Suprapubic skin (tissue), 4 donors: ENCODE measurements around the gene COL18A1. TPM values are rescaled to one million over a fixed set of nuclear protein-coding genes. Genes with fewer than 3 reads are reported as not detected.
"Not testable (repeated sequence)": the region's sequence is repeated elsewhere in the genome, so short reads cannot be mapped to it uniquely, and the experiment has no call there.

ENCODE experiments used
- DNase-seq, 2 donors: peaks; one replicate each; pipeline ENCODE4 v3.0.0-alpha.2; 2019; ENCODE audit warnings: low spot score in 2 of 2
- H3K27ac ChIP-seq: fragments of 200-600 bp; sonication (generic); one replicate; pipeline ENCODE4 v1.5.1; 2019
- H3K27me3 ChIP-seq: fragments of 200-600 bp; sonication (generic); one replicate; pipeline ENCODE4 v1.5.1; 2019
- H3K36me3 ChIP-seq: fragments of 200-600 bp; sonication (generic); one replicate; pipeline ENCODE4 v1.5.1; 2019
- H3K4me1 ChIP-seq: fragments of 200-600 bp; sonication (generic); one replicate; pipeline ENCODE4 v1.5.1; 2019
- H3K4me3 ChIP-seq: fragments of 200-600 bp; sonication (generic); one replicate; pipeline ENCODE4 v1.5.1; 2019; ENCODE audit warnings: mild to moderate bottlenecking
- H3K9me3 ChIP-seq: fragments of 200-600 bp; sonication (generic); one replicate; pipeline ENCODE4 v1.5.1; 2019
- CTCF ChIP-seq, 2 donors: fragments of 200-600 bp in 1 of 2; fragments of 450-650 bp in 1 of 2; sonication (generic) in 1 of 2; IDR thresholded peaks; one replicate each; pipeline ENCODE4 v1.5.1; 2016 to 2019; ENCODE audit warnings: antibody characterized with exemption in 2 of 2, mild to moderate bottlenecking in 1 of 2, moderate library complexity in 1 of 2
- EP300 ChIP-seq: sonication (generic); formaldehyde crosslinking; IDR thresholded peaks from one replicate; pipeline ENCODE4 v1.6.1; 2017; ENCODE audit warnings: antibody characterized with exemption
- POLR2A ChIP-seq, 2 donors: fragments of 450-650 bp; IDR thresholded peaks; one replicate each; pipeline ENCODE4 v1.6.1; 2017; ENCODE audit warnings: antibody characterized with exemption in 2 of 2, mild to moderate bottlenecking in 2 of 2, moderate library complexity in 2 of 2
- POLR2AphosphoS5 ChIP-seq, 3 donors: sonication (generic); formaldehyde crosslinking; IDR thresholded peaks; one replicate each; pipeline ENCODE4 v1.6.1; 2017; ENCODE audit warnings: antibody characterized with exemption in 3 of 3
- WGBS: methylation state at CpG from one replicate; pipeline ENCODE4 v1.1.5; 2018; 5-methylcytosine and 5-hydroxymethylcytosine counted together
- total RNA-seq, 4 donors: library from RNA; depleted of rRNA; stranded (reverse); fragments of >200 nt; gene quantifications; one replicate each; pipeline ENCODE4 v1.1.0, GENCODE V29; 2016

The COL18A1 gene
- total RNA-seq, 4 donors from 2014 or later: 71.9 to 157 (median 101) TPM

- peak; percentile 41 to 59 for DNase-seq
- Histone ChIP-seq H3K27ac (no peak overlapping the region), H3K36me3 (peaks cover 10% of the 10 kb centered on the region)
Observed at GRCh38 chr21:45525910-45526306, 120.9 kb downstream of the COL18A1 start.

GRCh38 chr21:45527151-45527999 lies 122.4 kb downstream of the COL18A1 start:
- H3K9me3 ChIP-seq, H3K27ac ChIP-seq, H3K4me1 ChIP-seq, H3K27me3 ChIP-seq, H3K4me3 ChIP-seq: not testable (repeated sequence)
- WGBS: 64% methylated on average over 14 of the region's 19 CpGs
- DNase-seq: peak; percentile 46 to 48
- H3K36me3 ChIP-seq: peaks cover 10% of the 10 kb centered on the region

More at GRCh38 chr21:45525910-45526306, 120.9 kb downstream of the COL18A1 start:
- Histone ChIP-seq H3K27me3 (no peaks in the 10 kb centered on the region), H3K9me3 (no peaks in the 10 kb centered on the region), H3K4me3 (no peak overlapping the region), H3K4me1 (no peaks in the 10 kb centered on the region)
- no peak for TF ChIP-seq POLR2A (IDR thresholded peaks at IDR 0.05)
- TF ChIP-seq POLR2AphosphoS5 (IDR thresholded peaks at IDR 0.05): no peak
- TF ChIP-seq CTCF (IDR thresholded peaks at IDR 0.05): no peak
- WGBS: 96% methylated on average over 9 of the region's 11 CpGs

GRCh38 chr21:45528028-45528705 lies 123.2 kb downstream of the COL18A1 start:
- Histone ChIP-seq H3K36me3 (peaks cover 10% of the 10 kb centered on the region), H3K4me3 (no peak overlapping the region), H3K27ac (no peak overlapping the region), H3K9me3 (no peaks in the 10 kb centered on the region), H3K4me1 (peaks cover 3% of the 10 kb centered on the region), H3K27me3 (no peaks in the 10 kb centered on the region)
- TF ChIP-seq CTCF (IDR thresholded peaks at IDR 0.05) (no peak), POLR2A (IDR thresholded peaks at IDR 0.05) (no peak), EP300 (no peak), POLR2AphosphoS5 (IDR thresholded peaks at IDR 0.05) (no peak)
- WGBS: 90% methylated on average over 17 of the region's 18 CpGs
- peak; percentile 46 to 65 for DNase-seq

GRCh38 chr21:45528981-45529784 lies 124.2 kb downstream of the COL18A1 start:
- H3K36me3 ChIP-seq: peaks cover 10% of the 10 kb centered on the region
- WGBS: 88% methylated on average over 19 of the region's 20 CpGs
- no peak overlapping the region for H3K4me3 ChIP-seq
- no peaks in the 10 kb centered on the region for H3K27me3 ChIP-seq
- peaks cover 5% of the 10 kb centered on the region for H3K4me1 ChIP-seq
- no peak overlapping the region for H3K27ac ChIP-seq
- H3K9me3 ChIP-seq: no peaks in the 10 kb centered on the region
- peak; percentile 33 to 60 for DNase-seq
- TF ChIP-seq CTCF (IDR thresholded peaks at IDR 0.05) (no peak), POLR2AphosphoS5 (IDR thresholded peaks at IDR 0.05) (no peak), EP300 (no peak), POLR2A (IDR thresholded peaks at IDR 0.05) (no peak)

GRCh38 chr21:45529785-45530422 lies 124.9 kb downstream of the COL18A1 start:
- Histone ChIP-seq H3K36me3 (peaks cover 10% of the 10 kb centered on the region), H3K4me1 (peaks cover 5% of the 10 kb centered on the region), H3K4me3 (no peak overlapping the region), H3K27me3 (no peaks in the 10 kb centered on the region), H3K9me3 (no peaks in the 10 kb centered on the region), H3K27ac (no peak overlapping the region)
- 98% methylated on average over 11 of the region's 11 CpGs for WGBS
- DNase-seq: peak; percentile 21 to 24
- TF ChIP-seq CTCF (IDR thresholded peaks at IDR 0.05): no peak
- TF ChIP-seq POLR2AphosphoS5 (IDR thresholded peaks at IDR 0.05): no peak
- no peak for TF ChIP-seq POLR2A (IDR thresholded peaks at IDR 0.05)
- no peak for TF ChIP-seq EP300
